HL-60 (cell line): Measurements from ENCODE around the gene NLGN1.

ENCODE experiments used
- DNase-seq, 2 experiments: peaks; one replicate each; pipeline ENCODE4 v3.0.0-alpha.2; 2010 to 2020; ENCODE audit warnings: low read depth in 1 of 2, low spot score in 1 of 2
- H3K27ac ChIP-seq: fragments of 250-450 bp; sonication (Bioruptor Pico); replicated peaks from 2 replicates; pipeline ENCODE4 v1.5.1; 2020; ENCODE audit warnings: mild to moderate bottlenecking, moderate library complexity
- H3K27me3 ChIP-seq: fragments of 250-450 bp; sonication (Bioruptor Pico); 2 replicates; pipeline ENCODE4 v1.5.1; 2021; ENCODE audit warnings: mild to moderate bottlenecking, moderate library complexity; ENCODE audit not compliant: insufficient read depth, poor library complexity, severe bottlenecking
- H3K4me3 ChIP-seq: replicated peaks from 2 replicates; pipeline ENCODE4 v1.5.1; 2011; ENCODE audit warnings: mild to moderate bottlenecking, control low read depth, low read length; ENCODE audit not compliant: insufficient read depth
- CTCF ChIP-seq: IDR thresholded peaks from one replicate; pipeline ENCODE4 v1.5.1; 2011; ENCODE audit warnings: low read length, control low read depth, inconsistent platforms; ENCODE audit not compliant: insufficient read depth
- GABPA ChIP-seq: IDR thresholded peaks from 2 replicates; pipeline ENCODE4 v1.6.1; 2012; ENCODE audit warnings: low read depth
- POLR2AphosphoS5 ChIP-seq: IDR thresholded peaks from 2 replicates; pipeline ENCODE4 v1.6.1; 2012; ENCODE audit warnings: low read depth
- SPI1 ChIP-seq: IDR thresholded peaks from 2 replicates; pipeline ENCODE4 v1.6.1; 2012; ENCODE audit warnings: low read depth, mild to moderate bottlenecking, borderline replicate concordance
- TF ChIP-seq, protein P1 (sequence below): IDR thresholded peaks from 2 replicates; pipeline ENCODE4 v1.6.1; 2012; ENCODE audit warnings: low read depth; ENCODE audit not compliant: insufficient replicate concordance

Gene NLGN1

GRCh38 chr3:173823911-173824460 lies 426.4 kb downstream of the NLGN1 start:
- Histone ChIP-seq H3K4me3 (no peak overlapping the region), H3K27ac (no peak overlapping the region), H3K27me3 (no peaks in the 10 kb centered on the region)
- no peak for DNase-seq
- TF ChIP-seq POLR2AphosphoS5 (no peak), SPI1 (no peak), GABPA (no peak), CTCF (no peak)
- TF ChIP-seq, protein P1, sequence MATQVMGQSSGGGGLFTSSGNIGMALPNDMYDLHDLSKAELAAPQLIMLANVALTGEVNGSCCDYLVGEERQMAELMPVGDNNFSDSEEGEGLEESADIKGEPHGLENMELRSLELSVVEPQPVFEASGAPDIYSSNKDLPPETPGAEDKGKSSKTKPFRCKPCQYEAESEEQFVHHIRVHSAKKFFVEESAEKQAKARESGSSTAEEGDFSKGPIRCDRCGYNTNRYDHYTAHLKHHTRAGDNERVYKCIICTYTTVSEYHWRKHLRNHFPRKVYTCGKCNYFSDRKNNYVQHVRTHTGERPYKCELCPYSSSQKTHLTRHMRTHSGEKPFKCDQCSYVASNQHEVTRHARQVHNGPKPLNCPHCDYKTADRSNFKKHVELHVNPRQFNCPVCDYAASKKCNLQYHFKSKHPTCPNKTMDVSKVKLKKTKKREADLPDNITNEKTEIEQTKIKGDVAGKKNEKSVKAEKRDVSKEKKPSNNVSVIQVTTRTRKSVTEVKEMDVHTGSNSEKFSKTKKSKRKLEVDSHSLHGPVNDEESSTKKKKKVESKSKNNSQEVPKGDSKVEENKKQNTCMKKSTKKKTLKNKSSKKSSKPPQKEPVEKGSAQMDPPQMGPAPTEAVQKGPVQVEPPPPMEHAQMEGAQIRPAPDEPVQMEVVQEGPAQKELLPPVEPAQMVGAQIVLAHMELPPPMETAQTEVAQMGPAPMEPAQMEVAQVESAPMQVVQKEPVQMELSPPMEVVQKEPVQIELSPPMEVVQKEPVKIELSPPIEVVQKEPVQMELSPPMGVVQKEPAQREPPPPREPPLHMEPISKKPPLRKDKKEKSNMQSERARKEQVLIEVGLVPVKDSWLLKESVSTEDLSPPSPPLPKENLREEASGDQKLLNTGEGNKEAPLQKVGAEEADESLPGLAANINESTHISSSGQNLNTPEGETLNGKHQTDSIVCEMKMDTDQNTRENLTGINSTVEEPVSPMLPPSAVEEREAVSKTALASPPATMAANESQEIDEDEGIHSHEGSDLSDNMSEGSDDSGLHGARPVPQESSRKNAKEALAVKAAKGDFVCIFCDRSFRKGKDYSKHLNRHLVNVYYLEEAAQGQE: no peak

- Histone ChIP-seq H3K4me3 (no peak overlapping the region), H3K27ac (no peak overlapping the region), H3K27me3 (no peaks in the 10 kb centered on the region)
- TF ChIP-seq GABPA (no peak), POLR2AphosphoS5 (no peak), CTCF (no peak), SPI1 (no peak)
- TF ChIP-seq, protein P1: no peak
- DNase-seq: no peak
These were observed 428.2 kb downstream of the NLGN1 start for GRCh38 chr3:173825730-173826129.

DNA sequence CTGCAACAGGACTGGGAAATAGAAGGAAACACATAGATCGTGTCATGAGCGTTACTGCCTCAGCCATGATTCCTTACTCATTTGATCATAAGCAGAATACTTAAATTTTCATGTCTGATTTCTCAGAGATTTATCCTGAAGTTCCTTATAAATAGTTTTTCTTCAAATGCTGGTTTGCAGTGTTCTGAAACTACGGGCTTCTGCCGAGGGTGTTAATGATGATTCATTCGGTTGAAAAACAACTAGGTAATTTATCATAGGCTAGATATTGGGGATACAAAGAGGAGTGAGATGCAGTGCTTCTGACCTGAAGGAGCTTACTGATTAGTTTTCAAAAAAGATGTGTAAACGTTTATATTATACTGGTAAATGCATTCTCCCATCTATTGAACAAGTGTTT lies 428.9 kb downstream of the NLGN1 start:
- no peaks in the 10 kb centered on the region for H3K27me3 ChIP-seq
- TF ChIP-seq POLR2AphosphoS5: no peak
- TF ChIP-seq CTCF: no peak
- TF ChIP-seq SPI1: no peak
- TF ChIP-seq GABPA: no peak
- TF ChIP-seq, protein P1: no peak
- no peak overlapping the region for H3K27ac ChIP-seq
- no peak for DNase-seq
- H3K4me3 ChIP-seq: no peak overlapping the region
